ENCODE results near the gene RYR3.

- no peak for TF ChIP-seq POLR2A (IDR thresholded peaks at IDR 0.05; ENCODE audit: low read depth)
- no peak for TF ChIP-seq POLR2AphosphoS5 (IDR thresholded peaks at IDR 0.05)
- TF ChIP-seq, protein P1, sequence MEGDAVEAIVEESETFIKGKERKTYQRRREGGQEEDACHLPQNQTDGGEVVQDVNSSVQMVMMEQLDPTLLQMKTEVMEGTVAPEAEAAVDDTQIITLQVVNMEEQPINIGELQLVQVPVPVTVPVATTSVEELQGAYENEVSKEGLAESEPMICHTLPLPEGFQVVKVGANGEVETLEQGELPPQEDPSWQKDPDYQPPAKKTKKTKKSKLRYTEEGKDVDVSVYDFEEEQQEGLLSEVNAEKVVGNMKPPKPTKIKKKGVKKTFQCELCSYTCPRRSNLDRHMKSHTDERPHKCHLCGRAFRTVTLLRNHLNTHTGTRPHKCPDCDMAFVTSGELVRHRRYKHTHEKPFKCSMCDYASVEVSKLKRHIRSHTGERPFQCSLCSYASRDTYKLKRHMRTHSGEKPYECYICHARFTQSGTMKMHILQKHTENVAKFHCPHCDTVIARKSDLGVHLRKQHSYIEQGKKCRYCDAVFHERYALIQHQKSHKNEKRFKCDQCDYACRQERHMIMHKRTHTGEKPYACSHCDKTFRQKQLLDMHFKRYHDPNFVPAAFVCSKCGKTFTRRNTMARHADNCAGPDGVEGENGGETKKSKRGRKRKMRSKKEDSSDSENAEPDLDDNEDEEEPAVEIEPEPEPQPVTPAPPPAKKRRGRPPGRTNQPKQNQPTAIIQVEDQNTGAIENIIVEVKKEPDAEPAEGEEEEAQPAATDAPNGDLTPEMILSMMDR (IDR thresholded peaks at IDR 0.05): no peak
These were observed 27.2 kb upstream of the RYR3 start for GRCh38 chr15:33283576-33283975.

Measured in esophagus muscularis mucosa (tissue), 3 donors.